ENCODE data around the gene EP300.
"Not testable (repeated sequence)": the region's sequence is repeated elsewhere in the genome, so short reads cannot be mapped to it uniquely, and the experiment has no call there.

The EP300 gene

GRCh38 chr22:41064326-41064725 is 28.1 kb upstream of the EP300 start:
- not testable (repeated sequence) for H3K27me3 ChIP-seq (ENCODE audit: control insufficient read depth, insufficient read depth, low read length); H3K9me3 ChIP-seq (ENCODE audit: control insufficient read depth, insufficient read depth, low read length); H3K4me1 ChIP-seq (ENCODE audit: control insufficient read depth, insufficient read depth, low read length); H3K4me3 ChIP-seq (ENCODE audit: low read depth, low read length); H3K9ac ChIP-seq (ENCODE audit: low read depth, low read length); H3K36me3 ChIP-seq (ENCODE audit: control insufficient read depth, insufficient read depth, low read length)

DNA sequence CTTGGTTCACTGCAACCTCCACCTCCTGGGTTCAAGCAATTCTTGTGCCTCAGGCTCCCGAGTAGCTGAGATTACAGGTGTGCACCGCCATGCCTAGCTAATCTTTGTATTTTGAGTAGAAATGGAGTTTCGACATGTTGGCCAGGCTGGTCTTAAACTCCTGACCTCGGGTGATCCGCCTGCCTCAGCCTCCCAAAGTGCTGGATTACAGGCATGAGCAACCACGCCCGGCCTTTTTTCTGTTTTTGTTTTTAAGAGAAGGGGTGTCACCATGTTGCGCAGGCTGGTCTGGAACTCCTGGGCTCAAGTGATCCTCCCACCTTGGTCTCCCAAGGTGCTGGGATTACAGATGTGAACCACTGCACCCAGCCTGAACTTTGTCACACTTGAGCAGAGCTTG is 26.1 kb upstream of the EP300 start:
- not testable (repeated sequence) for H3K4me1 ChIP-seq (ENCODE audit: control insufficient read depth, insufficient read depth, low read length); H3K27me3 ChIP-seq (ENCODE audit: control insufficient read depth, insufficient read depth, low read length); H3K36me3 ChIP-seq (ENCODE audit: control insufficient read depth, insufficient read depth, low read length); H3K9ac ChIP-seq (ENCODE audit: low read depth, low read length); H3K4me3 ChIP-seq (ENCODE audit: low read depth, low read length); H3K9me3 ChIP-seq (ENCODE audit: control insufficient read depth, insufficient read depth, low read length)

GRCh38 chr22:41067968-41068367 is 24.4 kb upstream of the EP300 start:
- not testable (repeated sequence) for H3K4me1 ChIP-seq (ENCODE audit: control insufficient read depth, insufficient read depth, low read length); H3K9ac ChIP-seq (ENCODE audit: low read depth, low read length)

GRCh38 chr22:41070665-41071331 is 21.6 kb upstream of the EP300 start:
- no peak overlapping the region for H3K4me3 ChIP-seq (ENCODE audit: low read depth, low read length)

More at GRCh38 chr22:41067968-41068367, 24.4 kb upstream of the EP300 start:
- not testable (repeated sequence) for H3K27me3 ChIP-seq (ENCODE audit: control insufficient read depth, insufficient read depth, low read length); H3K36me3 ChIP-seq (ENCODE audit: control insufficient read depth, insufficient read depth, low read length); H3K9me3 ChIP-seq (ENCODE audit: control insufficient read depth, insufficient read depth, low read length); H3K4me3 ChIP-seq (ENCODE audit: low read depth, low read length)

DNA sequence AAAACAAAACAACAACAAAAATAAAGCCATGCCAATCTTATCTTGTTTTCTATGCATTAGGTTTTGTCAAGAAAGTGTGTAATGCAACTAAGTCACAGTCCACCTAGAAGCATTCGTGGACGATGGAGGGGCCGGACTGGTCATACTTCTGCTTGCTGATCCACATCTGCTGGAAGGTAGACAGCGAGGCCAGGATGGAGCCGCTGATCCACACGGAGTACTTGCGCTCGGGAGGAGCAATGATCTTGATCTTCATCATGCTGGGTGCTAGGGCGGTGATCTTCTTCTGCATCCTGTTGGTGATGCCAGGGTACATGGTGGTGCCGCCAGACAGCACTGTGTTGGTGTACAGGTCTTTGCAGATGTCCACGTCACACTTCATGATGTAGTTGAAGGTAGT is 18.3 kb upstream of the EP300 start:
- Histone ChIP-seq H3K9ac (ENCODE audit: low read depth, low read length) (no peak overlapping the region), H3K4me1 (ENCODE audit: control insufficient read depth, insufficient read depth, low read length) (no peaks in the 10 kb centered on the region), H3K4me3 (ENCODE audit: low read depth, low read length) (no peak overlapping the region), H3K9me3 (ENCODE audit: control insufficient read depth, insufficient read depth, low read length) (no peaks in the 10 kb centered on the region), H3K27me3 (ENCODE audit: control insufficient read depth, insufficient read depth, low read length) (no peaks in the 10 kb centered on the region), H3K36me3 (ENCODE audit: control insufficient read depth, insufficient read depth, low read length) (no peaks in the 10 kb centered on the region)

More at GRCh38 chr22:41070665-41071331, 21.6 kb upstream of the EP300 start:
- H3K27me3 ChIP-seq (ENCODE audit: control insufficient read depth, insufficient read depth, low read length), result no peaks in the 10 kb centered on the region
- no peak overlapping the region for H3K9ac ChIP-seq (ENCODE audit: low read depth, low read length)
- no peaks in the 10 kb centered on the region for H3K9me3 ChIP-seq (ENCODE audit: control insufficient read depth, insufficient read depth, low read length)
- H3K4me1 ChIP-seq (ENCODE audit: control insufficient read depth, insufficient read depth, low read length), result no peaks in the 10 kb centered on the region
- H3K36me3 ChIP-seq (ENCODE audit: control insufficient read depth, insufficient read depth, low read length), result no peaks in the 10 kb centered on the region

- H3K36me3 ChIP-seq (ENCODE audit: control insufficient read depth, insufficient read depth, low read length), result no peaks in the 10 kb centered on the region
- no peak overlapping the region for H3K4me3 ChIP-seq (ENCODE audit: low read depth, low read length)
- H3K27me3 ChIP-seq (ENCODE audit: control insufficient read depth, insufficient read depth, low read length), result no peaks in the 10 kb centered on the region
- H3K4me1 ChIP-seq (ENCODE audit: control insufficient read depth, insufficient read depth, low read length), result no peaks in the 10 kb centered on the region
- H3K9me3 ChIP-seq (ENCODE audit: control insufficient read depth, insufficient read depth, low read length), result no peaks in the 10 kb centered on the region
- no peak overlapping the region for H3K9ac ChIP-seq (ENCODE audit: low read depth, low read length)
These were observed 17.9 kb upstream of the EP300 start for GRCh38 chr22:41074466-41074865.

GRCh38 chr22:41074941-41075710 is 17.3 kb upstream of the EP300 start:
- Histone ChIP-seq H3K4me3 (ENCODE audit: low read depth, low read length) (no peak overlapping the region), H3K4me1 (ENCODE audit: control insufficient read depth, insufficient read depth, low read length) (no peaks in the 10 kb centered on the region), H3K9me3 (ENCODE audit: control insufficient read depth, insufficient read depth, low read length) (no peaks in the 10 kb centered on the region), H3K9ac (ENCODE audit: low read depth, low read length) (no peak overlapping the region), H3K36me3 (ENCODE audit: control insufficient read depth, insufficient read depth, low read length) (no peaks in the 10 kb centered on the region), H3K27me3 (ENCODE audit: control insufficient read depth, insufficient read depth, low read length) (no peaks in the 10 kb centered on the region)

DNA sequence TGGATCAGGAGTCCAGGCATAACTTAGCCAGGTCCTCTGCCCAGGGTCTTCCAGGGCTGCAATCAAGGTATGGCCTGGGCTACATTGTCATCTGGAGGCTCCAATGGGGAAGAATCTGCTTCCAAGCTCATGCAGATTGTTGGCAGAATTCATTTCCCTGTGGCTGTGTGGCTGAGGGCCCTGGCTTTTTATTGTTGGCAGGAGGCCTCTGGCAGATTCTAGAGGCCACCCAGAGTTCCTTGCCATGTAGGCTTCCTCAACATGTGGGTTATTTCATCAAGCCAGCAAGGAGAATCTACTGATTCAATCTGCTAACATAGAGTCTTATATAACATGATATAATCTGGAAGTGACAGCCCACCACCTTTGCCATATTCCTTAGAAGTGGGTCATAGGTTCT is 16.4 kb upstream of the EP300 start:
- H3K9me3 ChIP-seq (ENCODE audit: control insufficient read depth, insufficient read depth, low read length), result no peaks in the 10 kb centered on the region
- H3K9ac ChIP-seq (ENCODE audit: low read depth, low read length), result no peak overlapping the region
- H3K4me1 ChIP-seq (ENCODE audit: control insufficient read depth, insufficient read depth, low read length), result no peaks in the 10 kb centered on the region
- no peaks in the 10 kb centered on the region for H3K36me3 ChIP-seq (ENCODE audit: control insufficient read depth, insufficient read depth, low read length)
- H3K27me3 ChIP-seq (ENCODE audit: control insufficient read depth, insufficient read depth, low read length), result no peaks in the 10 kb centered on the region
- H3K4me3 ChIP-seq (ENCODE audit: low read depth, low read length), result no peak overlapping the region

DNA sequence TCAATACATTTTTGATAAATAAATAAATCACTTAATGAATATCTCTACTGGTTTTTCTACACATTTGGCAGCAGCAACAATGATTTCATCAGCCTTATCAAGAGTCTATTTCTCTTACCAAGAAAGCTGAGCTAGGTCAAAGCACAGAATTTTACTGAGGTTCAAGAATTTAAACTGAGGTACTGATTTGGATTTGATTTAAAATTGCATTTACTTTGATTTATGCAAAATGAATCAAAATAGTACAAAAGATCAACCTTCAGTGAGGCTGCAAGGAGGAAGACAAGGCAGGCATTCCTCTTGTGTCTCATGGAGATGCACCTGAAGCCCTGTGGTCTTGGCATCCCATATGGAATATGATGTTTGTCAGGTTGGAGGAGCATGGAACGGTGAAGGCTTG is 15.5 kb upstream of the EP300 start:
- no peaks in the 10 kb centered on the region for H3K27me3 ChIP-seq (ENCODE audit: control insufficient read depth, insufficient read depth, low read length)
- H3K36me3 ChIP-seq (ENCODE audit: control insufficient read depth, insufficient read depth, low read length), result no peaks in the 10 kb centered on the region
- H3K4me1 ChIP-seq (ENCODE audit: control insufficient read depth, insufficient read depth, low read length), result no peaks in the 10 kb centered on the region
- no peak overlapping the region for H3K4me3 ChIP-seq (ENCODE audit: low read depth, low read length)
- H3K9ac ChIP-seq (ENCODE audit: low read depth, low read length), result no peak overlapping the region
- H3K9me3 ChIP-seq (ENCODE audit: control insufficient read depth, insufficient read depth, low read length), result no peaks in the 10 kb centered on the region

GRCh38 chr22:41078931-41079330 is 13.5 kb upstream of the EP300 start:
- no peaks in the 10 kb centered on the region for H3K27me3 ChIP-seq (ENCODE audit: control insufficient read depth, insufficient read depth, low read length)
- no peak overlapping the region for H3K9ac ChIP-seq (ENCODE audit: low read depth, low read length)
- no peaks in the 10 kb centered on the region for H3K4me1 ChIP-seq (ENCODE audit: control insufficient read depth, insufficient read depth, low read length)
- no peaks in the 10 kb centered on the region for H3K36me3 ChIP-seq (ENCODE audit: control insufficient read depth, insufficient read depth, low read length)
- H3K4me3 ChIP-seq (ENCODE audit: low read depth, low read length), result no peak overlapping the region
- H3K9me3 ChIP-seq (ENCODE audit: control insufficient read depth, insufficient read depth, low read length), result no peaks in the 10 kb centered on the region

- Histone ChIP-seq H3K4me1 (ENCODE audit: control insufficient read depth, insufficient read depth, low read length) (no peaks in the 10 kb centered on the region), H3K9me3 (ENCODE audit: control insufficient read depth, insufficient read depth, low read length) (no peaks in the 10 kb centered on the region), H3K36me3 (ENCODE audit: control insufficient read depth, insufficient read depth, low read length) (no peaks in the 10 kb centered on the region), H3K9ac (ENCODE audit: low read depth, low read length) (no peak overlapping the region), H3K27me3 (ENCODE audit: control insufficient read depth, insufficient read depth, low read length) (no peaks in the 10 kb centered on the region), H3K4me3 (ENCODE audit: low read depth, low read length) (no peak overlapping the region)
These were observed 6.5 kb upstream of the EP300 start for GRCh38 chr22:41085842-41086241.
